Prostate gland (tissue), 2 donors: Measurements from ENCODE around the gene PAPPA.

ENCODE experiments used
- CTCF ChIP-seq, 4 experiments: fragments of 200-600 bp in 2 of 4; fragments of 450-650 bp in 2 of 4; sonication (generic) in 2 of 4; IDR thresholded peaks; 1 replicate in 3 of 4; 2 replicates in 1 of 4; pipeline ENCODE4 v1.5.1; 2016 to 2019; ENCODE audit warnings: antibody characterized with exemption in 4 of 4, mild to moderate bottlenecking in 2 of 4, moderate library complexity in 2 of 4
- POLR2A ChIP-seq: fragments of 450-650 bp; IDR thresholded peaks from one replicate; pipeline ENCODE4 v1.6.1; 2016; ENCODE audit warnings: antibody characterized with exemption, mild to moderate bottlenecking

GRCh38 chr9:116160676-116161571 is 7.3 kb downstream of the PAPPA start:
- TF ChIP-seq CTCF (IDR thresholded peaks at IDR 0.05) (no peak), POLR2A (no peak)
